Stimulated activated CD8-positive, alpha-beta memory T cell treated with anti-CD3 and anti-CD28 coated beads, Interleukin-15, amount 100 ng/mL, for 48 hours (primary cell): ENCODE data around the gene BUB1B.

Source experiments
- DNase-seq, 2 donors: peaks; one replicate each; pipeline ENCODE4 v3.0.0-alpha.2; 2020; ENCODE audit warnings: low read depth in 2 of 2

Gene BUB1B

DNA sequence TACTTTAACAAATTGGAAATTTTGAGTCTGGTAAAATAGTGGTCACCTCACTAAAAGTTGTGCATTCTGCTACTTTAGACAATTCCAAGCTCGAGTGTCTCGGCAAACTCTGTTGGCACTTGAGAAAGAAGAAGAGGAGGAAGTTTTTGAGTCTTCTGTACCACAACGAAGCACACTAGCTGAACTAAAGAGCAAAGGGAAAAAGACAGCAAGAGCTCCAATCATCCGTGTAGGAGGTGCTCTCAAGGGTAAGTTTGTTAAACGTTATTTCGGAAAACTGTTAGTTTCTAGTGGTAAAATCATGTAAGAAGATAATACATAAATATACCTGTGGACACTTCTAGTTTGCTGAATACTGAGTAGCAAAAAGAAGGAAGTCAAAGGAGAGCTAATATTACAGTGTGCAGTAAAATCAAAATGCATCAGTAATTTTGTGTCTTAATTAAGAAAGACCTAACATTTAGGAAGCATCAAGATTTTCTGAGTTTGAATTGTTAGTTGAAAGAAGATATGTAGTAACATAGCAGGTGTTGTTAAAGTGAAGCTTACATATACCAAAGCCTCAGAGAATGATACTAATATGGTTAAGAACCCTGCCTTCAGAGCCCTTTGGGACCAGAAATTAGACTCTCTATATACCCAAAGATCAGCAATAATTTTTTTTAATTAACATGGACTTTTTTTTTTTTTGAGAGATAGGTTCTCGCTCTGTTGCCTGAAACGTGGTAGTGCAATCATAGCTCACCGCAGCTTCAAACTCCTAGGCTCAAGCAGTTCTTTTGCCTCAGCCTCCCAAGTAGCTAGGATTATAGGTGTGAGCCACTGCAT lies 23.0 kb downstream of the BUB1B start:
- DNase-seq, result no peak

- no peak for DNase-seq
These were observed 29.7 kb downstream of the BUB1B start for GRCh38 chr15:40190591-40190990.

DNA sequence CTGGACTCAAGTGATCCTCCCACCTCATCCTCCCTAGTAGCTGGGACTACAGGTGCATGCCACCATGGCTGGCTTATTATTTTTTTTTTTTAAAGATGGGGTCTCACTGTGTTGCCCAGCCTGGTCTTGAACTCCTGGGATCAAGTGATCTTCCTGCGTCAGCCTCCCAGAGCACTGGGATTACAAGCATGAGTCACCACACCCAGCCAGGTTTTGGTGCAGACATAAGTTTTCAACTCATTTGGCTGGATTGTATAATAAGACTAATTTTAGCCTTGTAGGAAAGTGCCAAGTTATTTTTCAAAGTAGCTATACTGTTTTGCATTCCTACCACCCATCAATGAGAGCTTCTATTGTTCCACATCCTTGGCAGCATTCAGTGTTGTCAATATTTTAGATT lies 32.1 kb downstream of the BUB1B start:
- DNase-seq, result no peak

DNA sequence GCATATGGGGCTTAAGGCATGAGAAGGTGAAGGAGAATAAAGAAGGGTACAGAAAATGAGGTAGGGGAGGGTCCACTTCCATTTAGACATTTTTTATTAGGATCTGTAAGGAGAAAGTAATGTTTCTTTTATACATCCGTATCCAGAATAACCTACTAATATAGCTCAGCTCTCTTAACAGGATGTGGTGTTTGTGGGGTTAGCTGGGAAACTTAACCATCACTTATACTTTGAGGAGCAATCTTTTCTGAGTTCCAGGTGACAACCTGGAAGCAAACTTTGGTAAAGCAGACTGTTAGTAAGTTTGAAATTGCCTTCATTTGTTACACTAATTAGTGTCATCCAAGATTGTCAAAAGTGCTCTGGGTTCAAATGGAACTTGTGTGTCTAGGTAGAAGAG lies 36.6 kb downstream of the BUB1B start:
- no peak for DNase-seq

- DNase-seq, result no peak
These were observed 37.7 kb downstream of the BUB1B start for GRCh38 chr15:40198355-40199085.

- no peak for DNase-seq
These were observed 43.2 kb downstream of the BUB1B start for GRCh38 chr15:40204100-40204499.

- peak in 1 of 2 donors; percentile 19 for DNase-seq
These were observed 56.4 kb downstream of the BUB1B start for GRCh38 chr15:40217166-40217824.

- DNase-seq, result no peak
These were observed 58.9 kb downstream of the BUB1B start for GRCh38 chr15:40219801-40220200.

DNA sequence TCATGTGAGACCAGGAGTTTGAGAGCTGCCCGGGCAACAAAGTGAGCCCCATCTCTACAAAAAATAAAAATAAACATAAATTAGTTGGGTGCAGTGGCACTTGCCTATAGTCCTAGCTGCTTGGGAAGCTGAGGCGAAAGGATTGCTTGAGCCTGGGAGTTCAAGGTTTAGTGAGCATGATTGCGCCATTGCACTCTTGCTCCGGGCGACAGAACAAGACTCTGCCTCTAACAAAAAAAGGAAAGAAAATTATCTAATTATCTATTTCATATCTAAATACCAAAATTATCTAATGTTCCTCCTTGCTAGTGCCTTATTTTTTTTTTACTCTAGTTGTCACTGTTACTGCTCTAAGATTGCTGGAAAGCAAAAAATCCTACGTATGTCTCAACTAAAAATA lies 61.3 kb downstream of the BUB1B start:
- no peak for DNase-seq

- DNase-seq, result no peak
These were observed 65.9 kb downstream of the BUB1B start for GRCh38 chr15:40226736-40227135.

DNA sequence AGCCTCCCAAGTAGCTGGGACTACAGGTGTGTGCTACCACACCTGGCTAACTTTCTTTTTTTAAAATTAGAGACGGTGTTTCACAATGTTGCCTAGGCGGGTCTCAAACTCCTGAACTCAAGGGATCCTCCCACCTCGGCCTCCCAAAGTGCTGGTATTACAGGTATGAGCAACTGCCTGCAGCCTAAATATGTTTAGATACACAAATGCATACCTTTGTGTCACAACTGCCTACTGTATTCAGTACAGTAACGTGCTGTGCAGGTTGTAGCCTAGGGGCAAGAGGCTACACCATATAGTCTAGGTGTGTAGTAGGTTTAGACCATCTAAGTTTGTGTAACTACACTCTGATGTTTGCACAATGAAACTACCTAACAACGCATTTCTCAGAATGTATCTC lies 68.4 kb downstream of the BUB1B start:
- no peak for DNase-seq

DNA sequence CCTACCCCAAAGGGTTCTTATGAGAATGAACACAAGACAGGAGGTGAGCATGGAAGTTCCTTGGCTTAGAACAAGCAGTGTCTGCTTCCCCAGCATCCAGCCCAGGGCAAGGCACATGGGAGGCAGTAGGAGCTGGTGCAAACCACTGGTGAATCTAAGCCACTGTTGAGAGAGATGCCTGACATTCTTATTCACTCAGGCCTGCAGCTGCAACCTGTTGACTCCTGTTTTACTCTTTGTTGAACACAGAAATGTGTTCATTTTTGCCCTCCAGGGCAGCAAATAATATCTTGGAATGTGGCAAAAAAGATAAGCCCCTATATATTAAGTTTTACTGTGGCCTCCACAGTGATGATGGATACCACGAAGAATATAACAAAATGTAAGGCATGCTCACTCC lies 69.1 kb downstream of the BUB1B start:
- no peak for DNase-seq

DNA sequence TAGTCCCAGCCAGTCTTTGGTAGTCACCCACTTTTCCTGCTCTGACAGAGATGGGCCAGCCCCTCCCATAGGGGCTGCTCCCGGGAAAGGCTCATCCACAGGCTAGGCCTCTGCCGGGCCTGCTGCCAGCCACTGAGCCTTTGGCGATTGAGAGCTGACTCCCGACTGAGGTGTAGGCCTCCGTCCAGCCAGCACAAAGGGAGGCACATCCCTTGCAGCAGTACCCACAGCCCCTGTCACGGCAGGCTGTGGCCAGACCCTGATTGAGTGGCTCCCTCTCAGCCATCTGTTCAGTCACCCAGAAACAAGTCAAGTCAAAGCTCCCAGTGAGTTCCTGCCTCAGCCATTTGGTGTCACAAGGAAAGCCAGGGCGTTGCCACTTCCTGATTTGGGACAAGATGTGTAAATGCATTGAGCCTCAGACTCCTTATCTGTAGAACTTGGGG lies 71.8 kb downstream of the BUB1B start:
- DNase-seq, result no peak

DNA sequence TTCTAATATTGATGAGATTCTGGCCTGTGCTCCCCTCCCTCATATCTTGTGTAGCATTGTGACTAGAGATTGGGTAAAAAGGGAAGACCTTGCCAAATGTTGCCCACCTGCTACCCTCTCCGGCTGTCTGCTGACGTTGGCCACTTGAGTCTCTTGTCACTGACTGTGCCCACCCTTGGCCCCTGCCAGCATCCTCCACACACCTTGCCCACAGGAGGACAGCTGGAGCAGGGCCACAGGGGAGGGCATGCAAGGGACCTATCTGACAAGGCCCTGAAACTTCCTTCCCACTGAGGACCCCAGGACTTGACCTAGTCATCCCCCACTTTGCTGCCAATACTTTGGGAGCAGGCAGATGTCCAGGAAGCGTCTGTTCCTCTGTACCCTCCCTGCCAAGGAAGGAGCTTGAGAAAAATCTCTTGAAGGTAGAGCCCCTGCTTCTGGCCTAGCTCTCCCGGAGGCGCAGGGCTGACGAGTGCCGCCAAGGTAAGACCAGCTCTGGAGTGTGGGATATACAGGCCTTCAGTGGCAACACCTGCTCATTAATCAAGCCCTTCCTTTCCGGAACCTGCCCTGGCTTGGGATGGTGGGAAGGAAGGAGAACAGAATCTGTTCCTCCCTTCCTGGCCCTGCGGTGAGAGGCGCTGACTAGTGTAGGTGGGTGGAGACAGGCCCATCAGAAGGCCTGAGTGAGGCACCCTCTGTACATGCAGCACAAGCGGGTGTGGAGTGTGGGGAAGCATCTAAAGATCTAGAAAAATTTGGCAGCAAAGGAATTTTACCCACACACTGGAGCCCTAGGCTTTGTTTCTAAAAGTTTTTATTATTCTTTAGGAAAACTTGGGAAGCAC lies 73.1 kb downstream of the BUB1B start:
- no peak for DNase-seq

GRCh38 chr15:40234783-40235182 lies 73.9 kb downstream of the BUB1B start:
- DNase-seq, result no peak

DNA sequence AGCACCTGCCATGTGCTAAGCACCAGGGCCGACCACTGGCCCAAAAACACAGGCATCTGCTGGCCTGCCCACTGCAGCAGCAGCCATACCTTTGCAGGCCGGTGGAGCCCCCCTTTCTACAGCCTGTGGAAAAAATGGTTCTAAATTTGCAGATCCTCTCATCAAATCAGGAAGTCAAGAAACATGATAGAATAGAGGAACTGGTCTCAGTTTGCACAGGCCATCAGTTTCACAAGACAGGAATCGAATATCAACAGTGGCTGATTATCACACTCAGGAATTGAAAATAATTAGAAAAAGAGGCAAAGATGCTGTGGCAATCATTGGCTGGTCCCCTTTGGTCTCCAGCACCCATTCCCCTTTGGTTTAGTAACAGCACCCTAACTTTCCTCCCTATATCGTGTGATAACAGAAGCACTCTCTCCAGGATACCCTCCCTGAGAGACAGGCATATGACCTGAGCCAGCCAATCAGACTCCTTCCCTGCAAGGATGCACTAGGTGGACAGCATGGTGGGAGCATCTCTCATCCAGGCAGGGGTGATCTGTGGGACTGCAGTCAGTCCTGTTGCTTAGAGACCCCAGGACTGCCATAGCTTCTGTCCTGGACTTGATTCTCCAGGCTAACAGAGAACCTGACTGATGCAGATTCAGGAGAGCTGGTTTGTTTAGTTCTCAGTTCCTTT lies 74.5 kb downstream of the BUB1B start:
- no peak for DNase-seq

DNA sequence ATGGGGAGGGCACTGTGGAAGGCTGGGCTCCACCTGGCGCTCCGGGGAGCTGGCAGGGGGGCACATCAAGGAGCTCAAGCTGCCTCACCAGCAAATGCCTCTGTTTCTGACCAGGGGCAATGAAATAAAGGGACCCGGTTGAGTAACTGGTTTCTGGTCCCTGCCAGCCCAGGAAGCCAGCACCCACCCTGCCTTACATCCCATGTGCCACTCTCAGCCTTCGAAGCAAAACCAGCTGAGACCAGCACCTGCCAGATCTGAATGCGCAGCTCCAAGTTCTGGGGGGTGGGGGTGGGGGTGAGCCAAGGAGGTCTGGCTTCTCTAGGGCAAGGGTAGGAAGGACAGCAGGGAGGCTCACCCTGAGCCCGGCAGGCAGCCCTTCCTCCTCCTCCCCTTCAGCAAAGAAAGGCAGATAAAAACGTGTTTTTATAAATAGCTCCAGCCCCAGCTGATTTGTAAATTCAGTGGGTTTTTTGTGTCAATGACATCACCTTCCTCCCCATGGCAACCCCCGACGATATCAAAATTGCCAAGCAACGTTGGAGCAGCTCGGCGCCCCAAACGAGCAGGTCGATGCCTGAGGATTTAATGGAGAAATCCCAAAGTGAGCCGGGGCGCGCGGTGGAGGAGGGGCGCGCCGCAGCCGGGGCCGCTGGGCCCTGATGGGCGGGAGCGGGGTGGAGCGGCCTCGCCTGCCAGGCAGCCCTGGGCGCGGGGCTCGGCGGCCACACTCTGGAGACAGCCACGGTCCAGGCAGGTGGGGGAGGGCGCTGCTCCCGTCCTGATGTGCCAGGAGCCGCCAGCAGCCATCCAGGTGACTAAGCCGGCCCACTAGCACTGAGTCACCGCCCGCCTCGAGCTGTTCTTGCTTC lies 77.9 kb downstream of the BUB1B start, which contains the start of gene PAK6:
Gene PAK6, plus strand, starts transcription at position 532 of the 872 bp plus-strand sequence. CDS start 25,723 bp downstream, outside the sequence.
- peak in 1 of 2 donors; percentile 26 for DNase-seq

DNA sequence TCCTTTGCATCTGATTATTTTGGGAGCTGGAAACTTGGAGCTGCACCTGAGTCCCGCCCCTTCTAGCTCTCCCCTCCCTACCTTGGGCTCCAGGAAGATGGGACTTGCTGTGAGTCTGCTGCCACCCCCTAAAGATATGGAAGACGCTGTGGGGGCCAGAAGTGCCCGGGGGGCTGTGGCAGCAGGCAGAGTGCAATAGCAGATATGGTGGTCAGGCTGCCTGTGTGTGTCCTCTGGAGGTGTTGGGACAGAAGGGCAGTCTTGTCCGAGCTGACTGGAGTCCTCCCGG lies 78.5 kb downstream of the BUB1B start:
- no peak for DNase-seq

GRCh38 chr15:40239693-40240618 lies 79.1 kb downstream of the BUB1B start:
- no peak for DNase-seq
